HL-60 (cell line): ENCODE results near the gene ABHD17B.

Source experiments
- DNase-seq, 2 experiments: peaks; one replicate each; pipeline ENCODE4 v3.0.0-alpha.2; 2010 to 2020; ENCODE audit warnings: low read depth in 1 of 2, low spot score in 1 of 2
- H3K27ac ChIP-seq: fragments of 250-450 bp; sonication (Bioruptor Pico); replicated peaks from 2 replicates; pipeline ENCODE4 v1.5.1; 2020; ENCODE audit warnings: mild to moderate bottlenecking, moderate library complexity
- H3K27me3 ChIP-seq: fragments of 250-450 bp; sonication (Bioruptor Pico); 2 replicates; pipeline ENCODE4 v1.5.1; 2021; ENCODE audit warnings: mild to moderate bottlenecking, moderate library complexity; ENCODE audit not compliant: insufficient read depth, poor library complexity, severe bottlenecking
- H3K4me3 ChIP-seq: replicated peaks from 2 replicates; pipeline ENCODE4 v1.5.1; 2011; ENCODE audit warnings: mild to moderate bottlenecking, control low read depth, low read length; ENCODE audit not compliant: insufficient read depth
- CTCF ChIP-seq: IDR thresholded peaks from one replicate; pipeline ENCODE4 v1.5.1; 2011; ENCODE audit warnings: low read length, control low read depth, inconsistent platforms; ENCODE audit not compliant: insufficient read depth
- GABPA ChIP-seq: IDR thresholded peaks from 2 replicates; pipeline ENCODE4 v1.6.1; 2012; ENCODE audit warnings: low read depth
- POLR2AphosphoS5 ChIP-seq: IDR thresholded peaks from 2 replicates; pipeline ENCODE4 v1.6.1; 2012; ENCODE audit warnings: low read depth
- SPI1 ChIP-seq: IDR thresholded peaks from 2 replicates; pipeline ENCODE4 v1.6.1; 2012; ENCODE audit warnings: low read depth, mild to moderate bottlenecking, borderline replicate concordance
- TF ChIP-seq, protein P1 (sequence below): IDR thresholded peaks from 2 replicates; pipeline ENCODE4 v1.6.1; 2012; ENCODE audit warnings: low read depth; ENCODE audit not compliant: insufficient replicate concordance

ABHD17B gene

GRCh38 chr9:71886541-71886940, 24.5 kb downstream of the ABHD17B start:
- H3K27me3 ChIP-seq = no peaks in the 10 kb centered on the region
- no peak overlapping the region for H3K27ac ChIP-seq
- no peak overlapping the region for H3K4me3 ChIP-seq
- TF ChIP-seq GABPA (no peak), POLR2AphosphoS5 (no peak), CTCF (no peak)
- TF ChIP-seq, protein P1, sequence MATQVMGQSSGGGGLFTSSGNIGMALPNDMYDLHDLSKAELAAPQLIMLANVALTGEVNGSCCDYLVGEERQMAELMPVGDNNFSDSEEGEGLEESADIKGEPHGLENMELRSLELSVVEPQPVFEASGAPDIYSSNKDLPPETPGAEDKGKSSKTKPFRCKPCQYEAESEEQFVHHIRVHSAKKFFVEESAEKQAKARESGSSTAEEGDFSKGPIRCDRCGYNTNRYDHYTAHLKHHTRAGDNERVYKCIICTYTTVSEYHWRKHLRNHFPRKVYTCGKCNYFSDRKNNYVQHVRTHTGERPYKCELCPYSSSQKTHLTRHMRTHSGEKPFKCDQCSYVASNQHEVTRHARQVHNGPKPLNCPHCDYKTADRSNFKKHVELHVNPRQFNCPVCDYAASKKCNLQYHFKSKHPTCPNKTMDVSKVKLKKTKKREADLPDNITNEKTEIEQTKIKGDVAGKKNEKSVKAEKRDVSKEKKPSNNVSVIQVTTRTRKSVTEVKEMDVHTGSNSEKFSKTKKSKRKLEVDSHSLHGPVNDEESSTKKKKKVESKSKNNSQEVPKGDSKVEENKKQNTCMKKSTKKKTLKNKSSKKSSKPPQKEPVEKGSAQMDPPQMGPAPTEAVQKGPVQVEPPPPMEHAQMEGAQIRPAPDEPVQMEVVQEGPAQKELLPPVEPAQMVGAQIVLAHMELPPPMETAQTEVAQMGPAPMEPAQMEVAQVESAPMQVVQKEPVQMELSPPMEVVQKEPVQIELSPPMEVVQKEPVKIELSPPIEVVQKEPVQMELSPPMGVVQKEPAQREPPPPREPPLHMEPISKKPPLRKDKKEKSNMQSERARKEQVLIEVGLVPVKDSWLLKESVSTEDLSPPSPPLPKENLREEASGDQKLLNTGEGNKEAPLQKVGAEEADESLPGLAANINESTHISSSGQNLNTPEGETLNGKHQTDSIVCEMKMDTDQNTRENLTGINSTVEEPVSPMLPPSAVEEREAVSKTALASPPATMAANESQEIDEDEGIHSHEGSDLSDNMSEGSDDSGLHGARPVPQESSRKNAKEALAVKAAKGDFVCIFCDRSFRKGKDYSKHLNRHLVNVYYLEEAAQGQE = no peak
- no peak for DNase-seq

- TF ChIP-seq GABPA = no peak
- no peak for TF ChIP-seq SPI1
- TF ChIP-seq, protein P1 = no peak
- TF ChIP-seq POLR2AphosphoS5 = no peak
- TF ChIP-seq CTCF = no peak
- no peaks in the 10 kb centered on the region for H3K27me3 ChIP-seq
Measured at GRCh38 chr9:71886015-71886414, 25.0 kb downstream of the ABHD17B start.

GRCh38 chr9:71885467-71885866, 25.5 kb downstream of the ABHD17B start:
- Histone ChIP-seq H3K27me3 (no peaks in the 10 kb centered on the region), H3K4me3 (no peak overlapping the region), H3K27ac (no peak overlapping the region)
- no peak for DNase-seq
- no peak for TF ChIP-seq SPI1

More at GRCh38 chr9:71886015-71886414, 25.0 kb downstream of the ABHD17B start:
- DNase-seq = no peak
- no peak overlapping the region for H3K27ac ChIP-seq
- H3K4me3 ChIP-seq = no peak overlapping the region

- no peak overlapping the region for H3K4me3 ChIP-seq
- DNase-seq = no peak
Measured at GRCh38 chr9:71884005-71884404, 27.0 kb downstream of the ABHD17B start.

More at GRCh38 chr9:71884005-71884404, 27.0 kb downstream of the ABHD17B start:
- no peaks in the 10 kb centered on the region for H3K27me3 ChIP-seq
- H3K27ac ChIP-seq = no peak overlapping the region
- no peak for TF ChIP-seq CTCF
- TF ChIP-seq GABPA = no peak
- TF ChIP-seq SPI1 = no peak
- TF ChIP-seq POLR2AphosphoS5 = no peak
- TF ChIP-seq, protein P1 = no peak
